HS-27A (cell line): ENCODE results near the gene ITIH1.

Experiments
- DNase-seq: peaks from one replicate; pipeline ENCODE4 v3.0.0-alpha.2; 2012; ENCODE audit warnings: low read depth, missing footprints

ITIH1 gene

GRCh38 chr3:52816654-52817053, 39.3 kb downstream of the ITIH1 start:
- no peak for DNase-seq

- DNase-seq = no peak
Observed at GRCh38 chr3:52817221-52817620, 39.8 kb downstream of the ITIH1 start.

GRCh38 chr3:52817860-52818259, 40.5 kb downstream of the ITIH1 start:
- DNase-seq = no peak

- DNase-seq = no peak
Observed at GRCh38 chr3:52819936-52820335, 42.5 kb downstream of the ITIH1 start.

- no peak for DNase-seq
Observed at GRCh38 chr3:52820736-52821135, 43.3 kb downstream of the ITIH1 start.

GRCh38 chr3:52822363-52822762, 45.0 kb downstream of the ITIH1 start:
- no peak for DNase-seq

GRCh38 chr3:52824037-52824436, 46.6 kb downstream of the ITIH1 start:
- no peak for DNase-seq

GRCh38 chr3:52827441-52827840, 50.0 kb downstream of the ITIH1 start:
- DNase-seq = no peak

GRCh38 chr3:52827866-52828376, 50.5 kb downstream of the ITIH1 start:
- no peak for DNase-seq

- no peak for DNase-seq
Observed at GRCh38 chr3:52829482-52829881, 52.1 kb downstream of the ITIH1 start.

- DNase-seq = no peak
Observed at GRCh38 chr3:52829906-52830463, 52.6 kb downstream of the ITIH1 start.

GRCh38 chr3:52830535-52831258, 53.3 kb downstream of the ITIH1 start, which contains the start of gene ITIH4:
Gene ITIH4 (minus strand): TSS chr3:52830672. CDS start chr3:52830642, 30 bp downstream.
- no peak for DNase-seq

- DNase-seq = peak; percentile 85
Observed at GRCh38 chr3:52831500-52832301, 54.3 kb downstream of the ITIH1 start.

- DNase-seq = no peak
Observed at GRCh38 chr3:52833202-52833601, 55.8 kb downstream of the ITIH1 start.

- DNase-seq = no peak
Observed at GRCh38 chr3:52834871-52835501, 57.6 kb downstream of the ITIH1 start, which contains the start of gene MUSTN1. Gene MUSTN1 (minus strand): TSS chr3:52835019. CDS start chr3:52834948, 71 bp downstream.

GRCh38 chr3:52835766-52836470, 58.5 kb downstream of the ITIH1 start:
- no peak for DNase-seq

- no peak for DNase-seq
Observed at GRCh38 chr3:52836471-52836845, 59.1 kb downstream of the ITIH1 start.

- no peak for DNase-seq
Observed at GRCh38 chr3:52836986-52837385, 59.6 kb downstream of the ITIH1 start.

- no peak for DNase-seq
Observed at GRCh38 chr3:52838561-52839267, 61.3 kb downstream of the ITIH1 start.

- no peak for DNase-seq
Observed at GRCh38 chr3:52839268-52839575, 61.8 kb downstream of the ITIH1 start.

GRCh38 chr3:52839892-52840545, 62.6 kb downstream of the ITIH1 start:
- no peak for DNase-seq
